Ramos (cell line): ENCODE results near the gene OSBPL10.
"Not testable (repeated sequence)": the region's sequence is repeated elsewhere in the genome, so short reads cannot be mapped to it uniquely, and the experiment has no call there.

ENCODE experiments used
- in situ Hi-C: fragments of 300-500 bp; cut with MboI; formaldehyde crosslinking; loops from one replicate; pipeline ENCODE4 v1.14.3; 2022; ENCODE audit warnings: low sequenced_read_pairs; ENCODE audit not compliant: unreplicated experiment

The OSBPL10 gene

GRCh38 chr3:31875437-31875836 lies 105.6 kb downstream of the OSBPL10 start:
- in situ Hi-C loops: no loop called here

GRCh38 chr3:31873254-31873820 lies 107.7 kb downstream of the OSBPL10 start:
- in situ Hi-C loops: no loop called here

GRCh38 chr3:31871939-31872507 lies 109.0 kb downstream of the OSBPL10 start:
- in situ Hi-C loops: no loop called here

- in situ Hi-C loops: not testable (repeated sequence)
Measured at GRCh38 chr3:31870111-31870510, 111.0 kb downstream of the OSBPL10 start.

GRCh38 chr3:31868236-31868635 lies 112.8 kb downstream of the OSBPL10 start:
- in situ Hi-C loops: no loop called here

GRCh38 chr3:31862666-31863279 lies 118.3 kb downstream of the OSBPL10 start:
- in situ Hi-C loops: no loop called here

GRCh38 chr3:31861826-31862225 lies 119.2 kb downstream of the OSBPL10 start:
- in situ Hi-C loops: no loop called here

- in situ Hi-C loops: not testable (repeated sequence)
Measured at GRCh38 chr3:31860642-31861041, 120.4 kb downstream of the OSBPL10 start.

GRCh38 chr3:31859245-31859644 lies 121.8 kb downstream of the OSBPL10 start:
- in situ Hi-C loops: loop anchor here (10.0 kb wide), 1 partner anchor 286 kb away; no protein-coding TSS in a partner anchor

- in situ Hi-C loops: loop anchor here (10.0 kb wide), 1 partner anchor 286 kb away; no protein-coding TSS in a partner anchor
Measured at GRCh38 chr3:31858439-31858838, 122.6 kb downstream of the OSBPL10 start.

GRCh38 chr3:31853580-31853979 lies 127.5 kb downstream of the OSBPL10 start:
- in situ Hi-C loops: loop anchor here (10.0 kb wide), 1 partner anchor 291 kb away; no protein-coding TSS in a partner anchor

- in situ Hi-C loops: loop anchor here (10.0 kb wide), 1 partner anchor 294 kb away; no protein-coding TSS in a partner anchor
Measured at GRCh38 chr3:31851278-31851677, 129.8 kb downstream of the OSBPL10 start.

GRCh38 chr3:31848911-31849310 lies 132.2 kb downstream of the OSBPL10 start:
- in situ Hi-C loops: no loop called here

GRCh38 chr3:31848163-31848818 lies 132.8 kb downstream of the OSBPL10 start:
- in situ Hi-C loops: no loop called here

GRCh38 chr3:31847760-31848159 lies 133.3 kb downstream of the OSBPL10 start:
- in situ Hi-C loops: no loop called here

- in situ Hi-C loops: no loop called here
Measured at GRCh38 chr3:31841515-31841914, 139.5 kb downstream of the OSBPL10 start.

GRCh38 chr3:31840252-31840651 lies 140.8 kb downstream of the OSBPL10 start:
- in situ Hi-C loops: no loop called here

- in situ Hi-C loops: no loop called here
Measured at GRCh38 chr3:31839144-31839917, 141.7 kb downstream of the OSBPL10 start.

GRCh38 chr3:31836131-31837075 lies 144.7 kb downstream of the OSBPL10 start:
- in situ Hi-C loops: no loop called here
